ENCODE results near the gene GALNT9.
"Not testable (repeated sequence)": the region's sequence is repeated elsewhere in the genome, so short reads cannot be mapped to it uniquely, and the experiment has no call there.

The GALNT9 gene

GRCh38 chr12:132329036-132329719 lies at the start of gene GALNT9:
GALNT9 (minus strand) TSS chr12:132329589; CDS start chr12:132329203, 386 bp downstream.
- no peak for DNase-seq (ENCODE audit: low read depth)

- not testable (repeated sequence) for DNase-seq (ENCODE audit: low read depth)
Observed at GRCh38 chr12:132379057-132379456, 49.7 kb upstream of the GALNT9 start.

GRCh38 chr12:132377147-132377546 lies 47.8 kb upstream of the GALNT9 start:
- DNase-seq (ENCODE audit: low read depth): no peak

GRCh38 chr12:132376464-132376830 lies 47.1 kb upstream of the GALNT9 start:
- no peak for DNase-seq (ENCODE audit: low read depth)

- no peak for DNase-seq (ENCODE audit: low read depth)
Observed at GRCh38 chr12:132375747-132376463, 46.5 kb upstream of the GALNT9 start.

GRCh38 chr12:132374612-132375445 lies 45.4 kb upstream of the GALNT9 start:
- no peak for DNase-seq (ENCODE audit: low read depth)

- no peak for DNase-seq (ENCODE audit: low read depth)
Observed at GRCh38 chr12:132373901-132374611, 44.7 kb upstream of the GALNT9 start.

- no peak for DNase-seq (ENCODE audit: low read depth)
Observed at GRCh38 chr12:132367852-132368251, 38.5 kb upstream of the GALNT9 start.

GRCh38 chr12:132367071-132367851 lies 37.9 kb upstream of the GALNT9 start:
- peak; percentile 40 for DNase-seq (ENCODE audit: low read depth)

GRCh38 chr12:132366341-132366861 lies 37.0 kb upstream of the GALNT9 start:
- DNase-seq (ENCODE audit: low read depth): no peak

GRCh38 chr12:132365226-132365625 lies 35.8 kb upstream of the GALNT9 start:
- DNase-seq (ENCODE audit: low read depth): no peak

GRCh38 chr12:132364348-132364902 lies 35.0 kb upstream of the GALNT9 start:
- DNase-seq (ENCODE audit: low read depth): no peak

- DNase-seq (ENCODE audit: low read depth): no peak
Observed at GRCh38 chr12:132363661-132364347, 34.4 kb upstream of the GALNT9 start.

- no peak for DNase-seq (ENCODE audit: low read depth)
Observed at GRCh38 chr12:132362996-132363660, 33.7 kb upstream of the GALNT9 start.

GRCh38 chr12:132360906-132361777 lies 31.8 kb upstream of the GALNT9 start:
- no peak for DNase-seq (ENCODE audit: low read depth)

- no peak for DNase-seq (ENCODE audit: low read depth)
Observed at GRCh38 chr12:132360410-132360809, 31.0 kb upstream of the GALNT9 start.

GRCh38 chr12:132359971-132360370 lies 30.6 kb upstream of the GALNT9 start:
- DNase-seq (ENCODE audit: low read depth): no peak

- no peak for DNase-seq (ENCODE audit: low read depth)
Observed at GRCh38 chr12:132359551-132359950, 30.2 kb upstream of the GALNT9 start.
